Spinal cord (tissue), 10 donors: Measurements from ENCODE around the gene NFIB. TPM values are rescaled to one million over a fixed set of nuclear protein-coding genes. Genes with fewer than 3 reads are reported as not detected.

Experiments
- DNase-seq, 6 donors: peaks; one replicate each; pipeline versions ENCODE4 v3.0.0 to v3.0.0-alpha.2; 2013 to 2015; ENCODE audit warnings: low spot score in 6 of 6, low read depth in 4 of 6
- H3K27ac ChIP-seq: one replicate; pipeline ENCODE4 v1.5.1; 2013; ENCODE audit warnings: low read depth, low read length, control low read depth
- H3K27me3 ChIP-seq: one replicate; pipeline ENCODE4 v1.6.1; 2013; ENCODE audit warnings: low read length; ENCODE audit not compliant: control insufficient read depth, insufficient read depth
- H3K36me3 ChIP-seq: one replicate; pipeline ENCODE4 v1.6.1; 2013; ENCODE audit warnings: low read length; ENCODE audit not compliant: control insufficient read depth, insufficient read depth
- H3K4me1 ChIP-seq: one replicate; pipeline ENCODE4 v1.6.1; 2013; ENCODE audit warnings: low read length; ENCODE audit not compliant: control insufficient read depth, insufficient read depth
- H3K4me3 ChIP-seq: one replicate; pipeline ENCODE4 v1.5.1; 2013; ENCODE audit warnings: low read depth, low read length, control low read depth
- H3K9me3 ChIP-seq: one replicate; pipeline ENCODE4 v1.6.1; 2013; ENCODE audit warnings: low read length; ENCODE audit not compliant: control insufficient read depth, insufficient read depth
- WGBS: methylation state at CpG from one replicate; pipeline ENCODE4 v1.1.5; 2013; ENCODE audit warnings: missing lambda C conversion rate; ENCODE audit not compliant: insufficient coverage; 5-methylcytosine and 5-hydroxymethylcytosine counted together
- polyA plus RNA-seq, 2 donors: library from polyadenylated mRNA; unstranded; fragments of 120-200 nt; gene quantifications; one replicate each; pipeline ENCODE4 v1.2.1, GENCODE V29; 2013; ENCODE audit not compliant: insufficient read length in 2 of 2
- total RNA-seq, 2 donors: library from RNA; depleted of rRNA in 1 of 2; stranded (reverse); fragments of 120-200 nt in 1 of 2; fragments of >200 nt in 1 of 2; gene quantifications; one replicate each; pipeline versions ENCODE4 v1.2.3 to v1.2.4, GENCODE V29; 2013 to 2014
- donor health status: healthy.

Gene NFIB
- total and polyA plus RNA-seq, 4 donors = 56.4 to 97.5 (median 90.0) TPM

GRCh38 chr9:14075218-14075617 is 238.7 kb downstream of the NFIB start:
- no peak for DNase-seq
- no peaks in the 10 kb centered on the region for H3K4me1 ChIP-seq
- 89% methylated on average over 4 of the region's 4 CpGs for WGBS
- H3K4me3 ChIP-seq = no peak overlapping the region
- no peaks in the 10 kb centered on the region for H3K27me3 ChIP-seq
- H3K27ac ChIP-seq = no peak overlapping the region
- H3K36me3 ChIP-seq = no peaks in the 10 kb centered on the region
- H3K9me3 ChIP-seq = no peaks in the 10 kb centered on the region

GRCh38 chr9:14072850-14073249 is 241.1 kb downstream of the NFIB start:
- no peak overlapping the region for H3K27ac ChIP-seq
- DNase-seq = no peak
- H3K4me3 ChIP-seq = no peak overlapping the region
- no peaks in the 10 kb centered on the region for H3K9me3 ChIP-seq
- 51% methylated on average over 2 of the region's 5 CpGs for WGBS
- H3K4me1 ChIP-seq = no peaks in the 10 kb centered on the region
- H3K36me3 ChIP-seq = no peaks in the 10 kb centered on the region
- H3K27me3 ChIP-seq = no peaks in the 10 kb centered on the region

DNA sequence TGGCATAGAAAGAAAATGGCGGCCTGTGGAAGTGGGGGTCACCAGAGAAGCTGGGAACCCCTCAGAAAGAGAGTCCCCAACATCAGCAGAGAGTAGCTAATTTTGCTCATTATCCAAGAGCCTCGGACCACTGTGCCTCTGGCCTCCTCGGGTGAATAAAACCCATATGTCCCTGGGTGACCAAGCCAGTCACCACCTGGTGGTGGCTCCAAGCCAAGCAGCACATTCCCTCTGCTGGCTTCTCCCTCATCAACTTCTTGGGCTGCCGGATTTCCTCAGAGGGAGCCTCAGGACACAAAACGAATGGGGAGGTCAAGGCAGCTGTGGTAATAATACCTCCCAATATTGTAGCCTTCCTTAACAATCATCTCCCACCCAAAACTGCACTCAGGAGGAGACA is 242.5 kb downstream of the NFIB start:
- Histone ChIP-seq H3K4me1 (no peaks in the 10 kb centered on the region), H3K27me3 (no peaks in the 10 kb centered on the region), H3K4me3 (no peak overlapping the region), H3K9me3 (no peaks in the 10 kb centered on the region), H3K27ac (no peak overlapping the region), H3K36me3 (no peaks in the 10 kb centered on the region)
- WGBS = 84% methylated on average over 3 of the region's 5 CpGs
- no peak for DNase-seq

DNA sequence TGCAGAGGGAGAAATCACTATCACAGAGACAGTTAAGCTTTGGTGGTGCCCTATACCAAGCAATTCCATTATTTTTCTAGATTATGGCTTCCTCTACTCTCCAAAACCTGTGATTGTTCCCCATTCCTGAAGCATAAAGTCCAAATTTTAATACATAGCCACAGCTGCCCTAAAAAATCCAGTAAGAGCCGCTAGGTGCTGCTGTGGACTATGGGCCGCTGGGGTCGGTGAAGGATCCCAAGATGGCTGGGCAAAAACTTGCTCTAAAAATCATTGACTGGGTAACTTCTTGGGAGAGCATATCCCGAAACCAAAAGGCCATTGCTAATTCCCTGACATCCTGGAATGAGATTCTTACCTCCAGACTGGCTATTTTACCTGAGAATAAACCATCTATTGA is 245.3 kb downstream of the NFIB start:
- no peak for DNase-seq
- Histone ChIP-seq H3K27me3 (no peaks in the 10 kb centered on the region), H3K27ac (no peak overlapping the region), H3K9me3 (no peaks in the 10 kb centered on the region), H3K4me1 (no peaks in the 10 kb centered on the region), H3K36me3 (no peaks in the 10 kb centered on the region), H3K4me3 (no peak overlapping the region)
- 100% methylated on average over 3 of the region's 4 CpGs for WGBS

- Histone ChIP-seq H3K27me3 (no peaks in the 10 kb centered on the region), H3K27ac (no peak overlapping the region), H3K36me3 (no peaks in the 10 kb centered on the region), H3K4me3 (no peak overlapping the region), H3K4me1 (no peaks in the 10 kb centered on the region), H3K9me3 (no peaks in the 10 kb centered on the region)
- DNase-seq = no peak
- no CpG with 5 or more reads among the region's 4 CpGs for WGBS
These were observed 247.1 kb downstream of the NFIB start for GRCh38 chr9:14066831-14067230.

GRCh38 chr9:14066032-14066431 is 247.9 kb downstream of the NFIB start:
- H3K27me3 ChIP-seq = no peaks in the 10 kb centered on the region
- no peak overlapping the region for H3K4me3 ChIP-seq
- no peaks in the 10 kb centered on the region for H3K9me3 ChIP-seq
- no peak overlapping the region for H3K27ac ChIP-seq
- 100% methylated on average over 1 of the region's 4 CpGs for WGBS
- no peaks in the 10 kb centered on the region for H3K36me3 ChIP-seq
- no peak for DNase-seq
- H3K4me1 ChIP-seq = no peaks in the 10 kb centered on the region

DNA sequence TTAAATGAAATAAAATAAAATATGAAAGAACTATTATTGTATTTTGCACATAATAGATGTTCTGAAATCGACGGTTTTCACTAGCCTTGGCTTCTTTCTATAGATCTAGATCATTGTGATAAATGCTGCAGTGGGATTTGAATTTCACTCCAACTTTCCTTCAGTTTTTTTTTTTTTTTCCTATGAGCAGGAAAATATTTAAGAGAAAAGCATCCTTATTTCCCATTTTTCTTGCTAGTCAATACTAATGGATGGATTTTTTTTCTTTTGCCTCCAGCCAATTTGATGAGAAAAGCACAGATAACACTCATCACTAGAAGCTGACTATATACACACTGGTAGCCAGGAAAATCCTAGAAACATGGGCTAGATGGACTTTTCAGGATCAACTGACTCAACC is 249.0 kb downstream of the NFIB start:
- Histone ChIP-seq H3K27me3 (no peaks in the 10 kb centered on the region), H3K27ac (no peak overlapping the region), H3K36me3 (no peaks in the 10 kb centered on the region), H3K4me3 (no peak overlapping the region), H3K4me1 (no peaks in the 10 kb centered on the region), H3K9me3 (no peaks in the 10 kb centered on the region)
- no CpG with 5 or more reads among the region's 2 CpGs for WGBS
- no peak for DNase-seq

GRCh38 chr9:14063756-14064155 is 250.2 kb downstream of the NFIB start:
- no peaks in the 10 kb centered on the region for H3K9me3 ChIP-seq
- H3K27me3 ChIP-seq = no peaks in the 10 kb centered on the region
- H3K4me3 ChIP-seq = no peak overlapping the region
- WGBS = no CpG with 5 or more reads among the region's 1 CpG
- DNase-seq = peak in 1 of 6 donors; percentile 35
- H3K4me1 ChIP-seq = no peaks in the 10 kb centered on the region
- H3K36me3 ChIP-seq = no peaks in the 10 kb centered on the region
- H3K27ac ChIP-seq = no peak overlapping the region

DNA sequence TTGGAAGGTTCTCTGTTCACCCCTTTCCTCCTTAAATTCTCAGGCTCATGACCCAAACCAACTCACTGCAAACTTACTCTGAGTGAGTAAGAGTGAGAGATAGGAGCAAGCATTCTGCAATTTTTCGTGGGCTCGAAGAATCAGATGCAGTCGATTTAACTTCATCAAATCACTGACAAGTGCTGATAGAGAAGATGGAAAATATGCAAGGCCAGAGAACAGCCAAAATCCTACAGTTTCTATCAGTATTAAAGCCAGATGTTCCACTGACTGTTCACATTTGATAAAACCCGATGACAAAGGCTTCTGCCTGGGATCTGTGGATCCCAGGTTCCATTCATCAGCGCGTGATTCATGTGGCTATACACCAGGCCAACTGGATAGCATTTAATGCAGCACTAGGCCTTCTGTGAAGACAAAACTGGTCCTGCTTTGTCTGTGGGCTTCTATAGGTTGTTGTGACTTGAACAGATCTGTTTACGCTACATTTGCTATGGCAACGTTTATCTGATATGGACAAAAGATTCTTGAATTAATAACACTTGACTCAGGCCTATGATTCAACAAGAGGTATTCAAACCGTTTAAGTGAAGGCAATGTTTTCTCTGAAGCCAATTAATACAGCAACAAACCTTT is 251.2 kb downstream of the NFIB start:
- no peaks in the 10 kb centered on the region for H3K36me3 ChIP-seq
- WGBS = 49% methylated on average over 4 of the region's 9 CpGs
- H3K9me3 ChIP-seq = no peaks in the 10 kb centered on the region
- H3K4me1 ChIP-seq = no peaks in the 10 kb centered on the region
- no peak for DNase-seq
- no peaks in the 10 kb centered on the region for H3K27me3 ChIP-seq
- H3K4me3 ChIP-seq = no peak overlapping the region
- no peak overlapping the region for H3K27ac ChIP-seq

DNA sequence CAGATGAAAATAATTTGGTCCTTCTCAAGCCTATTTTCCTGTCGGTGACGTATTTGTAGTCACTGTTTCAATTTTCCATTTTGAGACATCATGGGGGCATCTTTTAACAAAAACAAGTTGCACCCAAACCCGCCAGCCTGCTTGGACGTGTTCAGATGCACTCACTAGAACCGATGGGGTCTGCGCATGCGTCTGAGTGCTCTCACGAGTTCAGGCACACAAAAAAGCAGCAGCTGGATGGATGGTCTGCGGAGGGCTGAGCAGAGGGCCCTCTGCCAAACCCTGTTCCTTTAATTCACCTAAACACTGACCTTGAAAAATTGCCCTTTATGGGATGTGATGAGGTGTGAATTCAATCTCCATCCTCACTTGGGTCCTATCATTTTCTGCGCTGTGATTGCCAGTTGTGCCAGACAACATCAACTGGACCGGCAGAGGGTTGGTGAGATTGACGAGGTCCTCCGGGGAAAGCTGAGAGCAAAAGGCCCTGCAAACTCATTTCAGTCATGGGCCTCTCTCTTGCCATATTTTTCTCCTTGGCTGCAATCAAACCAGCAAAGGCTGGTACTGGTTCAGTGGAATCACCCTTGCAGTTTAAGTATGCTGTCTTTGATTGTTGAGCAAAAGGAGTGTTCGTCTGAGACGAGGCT is 251.9 kb downstream of the NFIB start:
- peak in 1 of 6 donors; percentile 64 for DNase-seq
- Histone ChIP-seq H3K4me1 (no peaks in the 10 kb centered on the region), H3K9me3 (no peaks in the 10 kb centered on the region), H3K36me3 (no peaks in the 10 kb centered on the region), H3K4me3 (no peak overlapping the region), H3K27ac (no peak overlapping the region), H3K27me3 (no peaks in the 10 kb centered on the region)
- 85% methylated on average over 9 of the region's 15 CpGs for WGBS
